Neural crest cell (in vitro differentiated cells): Measurements from ENCODE around the gene NRG3. TPM values are rescaled to one million over a fixed set of nuclear protein-coding genes. Genes with fewer than 3 reads are reported as not detected.

Experiments used
- DNase-seq: peaks from one replicate; pipeline ENCODE4 v3.0.0; 2021; ENCODE audit warnings: low read depth, mixed read lengths, low spot score
- H3K27ac Mint-ChIP-seq: one replicate; pipeline ENCODE4 v1.8.0; 2021; ENCODE audit warnings: mild to moderate bottlenecking, mixed read lengths; ENCODE audit not compliant: unreplicated experiment
- H3K27me3 Mint-ChIP-seq: 2 replicates; pipeline ENCODE4 v1.8.0; 2021; ENCODE audit warnings: low read depth, mild to moderate bottlenecking, mixed read lengths
- H3K36me3 Mint-ChIP-seq: 2 replicates; pipeline ENCODE4 v1.8.0; 2021; ENCODE audit warnings: low read depth, mild to moderate bottlenecking, mixed read lengths
- H3K4me1 Mint-ChIP-seq: 2 replicates; pipeline ENCODE4 v1.8.0; 2021; ENCODE audit warnings: mixed read lengths
- H3K4me3 Mint-ChIP-seq: one replicate; pipeline ENCODE4 v1.8.0; 2021; ENCODE audit warnings: mild to moderate bottlenecking, mixed read lengths
- H3K9me3 Mint-ChIP-seq: 2 replicates; pipeline ENCODE4 v1.8.0; 2021; ENCODE audit warnings: mixed read lengths
- CTCF ChIP-seq: fragments of 200-600 bp; sonication (generic); conservative IDR thresholded peaks from 2 replicates; pipeline ENCODE4 v1.5.0; 2021; ENCODE audit warnings: antibody characterized with exemption, mild to moderate bottlenecking
- total RNA-seq: library from RNA; stranded (reverse); gene quantifications from 2 replicates; pipeline ENCODE4 v1.2.1, GENCODE V29; 2021

The NRG3 gene
- total RNA-seq, 1 donor from 2014 or later, result 3.1 TPM

- Mint-ChIP-seq H3K27ac (no peak overlapping the region), H3K4me3 (no peak overlapping the region), H3K4me1 (peaks cover 3% of the 10 kb centered on the region), H3K36me3 (no peaks in the 10 kb centered on the region), H3K9me3 (peaks cover 4% of the 10 kb centered on the region), H3K27me3 (no peaks in the 10 kb centered on the region)
- no peak for TF ChIP-seq CTCF
- DNase-seq, result no peak
Measured at GRCh38 chr10:81928119-81928518, 53.1 kb downstream of the NRG3 start.

GRCh38 chr10:81943583-81943982 lies 68.6 kb downstream of the NRG3 start:
- no peaks in the 10 kb centered on the region for H3K4me1 Mint-ChIP-seq
- H3K27me3 Mint-ChIP-seq, result peaks cover under 1% of the 10 kb centered on the region
- no peak overlapping the region for H3K27ac Mint-ChIP-seq
- DNase-seq, result no peak
- H3K36me3 Mint-ChIP-seq, result no peaks in the 10 kb centered on the region
- TF ChIP-seq CTCF, result no peak
- H3K9me3 Mint-ChIP-seq, result peaks cover 2% of the 10 kb centered on the region
- H3K4me3 Mint-ChIP-seq, result no peak overlapping the region

GRCh38 chr10:81944609-81945008 lies 69.6 kb downstream of the NRG3 start:
- H3K27me3 Mint-ChIP-seq, result no peaks in the 10 kb centered on the region
- no peak for DNase-seq
- H3K4me1 Mint-ChIP-seq, result no peaks in the 10 kb centered on the region
- H3K4me3 Mint-ChIP-seq, result no peak overlapping the region
- TF ChIP-seq CTCF, result no peak
- H3K27ac Mint-ChIP-seq, result no peak overlapping the region
- no peaks in the 10 kb centered on the region for H3K9me3 Mint-ChIP-seq
- no peaks in the 10 kb centered on the region for H3K36me3 Mint-ChIP-seq

- Mint-ChIP-seq H3K27ac (no peak overlapping the region), H3K4me3 (no peak overlapping the region), H3K27me3 (no peaks in the 10 kb centered on the region), H3K9me3 (no peaks in the 10 kb centered on the region), H3K4me1 (no peaks in the 10 kb centered on the region), H3K36me3 (no peaks in the 10 kb centered on the region)
- no peak for TF ChIP-seq CTCF
- no peak for DNase-seq
Measured at GRCh38 chr10:81949283-81949682, 74.3 kb downstream of the NRG3 start.

GRCh38 chr10:81950358-81950757 lies 75.4 kb downstream of the NRG3 start:
- no peak overlapping the region for H3K27ac Mint-ChIP-seq
- H3K9me3 Mint-ChIP-seq, result no peaks in the 10 kb centered on the region
- no peak for DNase-seq
- H3K4me1 Mint-ChIP-seq, result no peaks in the 10 kb centered on the region
- no peaks in the 10 kb centered on the region for H3K36me3 Mint-ChIP-seq
- no peak for TF ChIP-seq CTCF
- no peaks in the 10 kb centered on the region for H3K27me3 Mint-ChIP-seq
- no peak overlapping the region for H3K4me3 Mint-ChIP-seq

GRCh38 chr10:81953420-81953819 lies 78.4 kb downstream of the NRG3 start:
- TF ChIP-seq CTCF, result no peak
- no peak for DNase-seq
- no peak overlapping the region for H3K4me3 Mint-ChIP-seq
- H3K36me3 Mint-ChIP-seq, result no peaks in the 10 kb centered on the region
- no peak overlapping the region for H3K27ac Mint-ChIP-seq
- H3K4me1 Mint-ChIP-seq, result no peaks in the 10 kb centered on the region
- H3K27me3 Mint-ChIP-seq, result no peaks in the 10 kb centered on the region
- no peaks in the 10 kb centered on the region for H3K9me3 Mint-ChIP-seq
